Thyroid gland (tissue), 4 donors: ENCODE results near the gene CCT2. TPM values are rescaled to one million over a fixed set of nuclear protein-coding genes. Genes with fewer than 3 reads are reported as not detected.

Experiments used
- DNase-seq, 2 donors: peaks; one replicate each; pipeline ENCODE4 v3.0.0-alpha.2; 2019
- H3K27ac ChIP-seq, 3 donors: fragments of 200-600 bp; sonication (generic); 1 replicate in 2 of 3; 2 replicates in 1 of 3; pipeline ENCODE4 v1.5.1; 2016 to 2019; ENCODE audit warnings: mild to moderate bottlenecking in 1 of 3, moderate library complexity in 1 of 3
- H3K27me3 ChIP-seq: fragments of 200-600 bp; sonication (generic); one replicate; pipeline ENCODE4 v1.5.1; 2019
- H3K36me3 ChIP-seq, 2 donors: fragments of 200-600 bp; sonication (generic); one replicate each; pipeline ENCODE4 v1.5.1; 2016 to 2019
- H3K4me1 ChIP-seq, 2 donors: fragments of 200-600 bp; sonication (generic); one replicate each; pipeline ENCODE4 v1.5.1; 2017 to 2019
- H3K4me3 ChIP-seq, 3 donors: fragments of 200-600 bp; sonication (generic); replicated peaks in 1 of 3; 1 replicate in 2 of 3; 2 replicates in 1 of 3; pipeline ENCODE4 v1.5.1; 2016; ENCODE audit warnings: mild to moderate bottlenecking in 1 of 3
- H3K9me3 ChIP-seq: fragments of 200-600 bp; sonication (generic); one replicate; pipeline ENCODE4 v1.5.1; 2017
- POLR2A ChIP-seq, 2 donors: fragments of 450-650 bp; IDR thresholded peaks; one replicate each; pipeline ENCODE4 v1.6.1; 2017; ENCODE audit warnings: antibody characterized with exemption in 2 of 2, mild to moderate bottlenecking in 2 of 2, moderate library complexity in 1 of 2
- WGBS, 2 donors: methylation state at CpG; one replicate each; pipeline ENCODE4 v1.1.5; 2017; 5-methylcytosine and 5-hydroxymethylcytosine counted together
- intact Hi-C: fragments of 100-400 bp; cut with DNase I; formaldehyde crosslinking; loops from one replicate; pipeline ENCODE4 v1.15.1; 2023
- total RNA-seq, 4 donors: library from RNA; depleted of rRNA; stranded (reverse); fragments of >200 nt; gene quantifications; one replicate each; pipeline ENCODE4 v1.2.3, GENCODE V29; 2016
- TF ChIP-seq, protein P1 (sequence below), 6 experiments: fragments of 200-600 bp in 3 of 6; fragments of 450-650 bp in 3 of 6; sonication (generic) in 3 of 6; IDR thresholded peaks; one replicate each; pipeline ENCODE4 v1.5.1; 2016 to 2019; ENCODE audit warnings: antibody characterized with exemption in 6 of 6, mild to moderate bottlenecking in 2 of 6, inconsistent platforms in 1 of 6, moderate library complexity in 1 of 6

The CCT2 gene
- total RNA-seq, 4 donors from 2014 or later = 90.9 to 174 (median 117) TPM

DNA sequence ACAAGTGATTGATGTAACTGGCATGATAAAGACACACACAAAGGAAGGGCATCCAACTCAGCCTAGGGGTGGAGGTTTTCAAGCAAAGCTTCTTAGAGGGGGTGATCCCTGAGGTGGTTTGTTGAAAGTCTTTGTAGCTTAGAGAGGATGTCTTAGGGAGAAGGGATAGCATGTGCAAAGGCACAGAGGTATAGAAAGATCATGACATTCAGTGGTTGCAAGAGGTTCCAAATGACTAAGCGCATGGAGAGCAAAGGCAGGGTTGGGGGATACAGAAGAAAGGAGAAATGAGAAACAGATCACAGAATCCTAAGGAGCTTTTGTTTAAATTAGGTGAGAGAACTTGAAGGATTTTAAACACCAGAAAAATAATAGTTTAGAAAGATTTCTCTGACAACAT, 5.2 kb upstream of the CCT2 start:
- H3K27me3 ChIP-seq = no peaks in the 10 kb centered on the region
- no peak overlapping the region for H3K27ac ChIP-seq
- H3K36me3 ChIP-seq = no peaks in the 10 kb centered on the region
- intact Hi-C loops = loop anchor here (10.0 kb wide), 2 partner anchors 155 to 225 kb away; partner anchors contain the start of genes RAB3IP and YEATS4
- H3K4me3 ChIP-seq = no peak overlapping the region
- no peaks in the 10 kb centered on the region for H3K4me1 ChIP-seq
- 95 to 100% methylated on average over 1 of the region's 1 CpG for WGBS, 2 donors
- H3K9me3 ChIP-seq = no peaks in the 10 kb centered on the region
- TF ChIP-seq, protein P1, sequence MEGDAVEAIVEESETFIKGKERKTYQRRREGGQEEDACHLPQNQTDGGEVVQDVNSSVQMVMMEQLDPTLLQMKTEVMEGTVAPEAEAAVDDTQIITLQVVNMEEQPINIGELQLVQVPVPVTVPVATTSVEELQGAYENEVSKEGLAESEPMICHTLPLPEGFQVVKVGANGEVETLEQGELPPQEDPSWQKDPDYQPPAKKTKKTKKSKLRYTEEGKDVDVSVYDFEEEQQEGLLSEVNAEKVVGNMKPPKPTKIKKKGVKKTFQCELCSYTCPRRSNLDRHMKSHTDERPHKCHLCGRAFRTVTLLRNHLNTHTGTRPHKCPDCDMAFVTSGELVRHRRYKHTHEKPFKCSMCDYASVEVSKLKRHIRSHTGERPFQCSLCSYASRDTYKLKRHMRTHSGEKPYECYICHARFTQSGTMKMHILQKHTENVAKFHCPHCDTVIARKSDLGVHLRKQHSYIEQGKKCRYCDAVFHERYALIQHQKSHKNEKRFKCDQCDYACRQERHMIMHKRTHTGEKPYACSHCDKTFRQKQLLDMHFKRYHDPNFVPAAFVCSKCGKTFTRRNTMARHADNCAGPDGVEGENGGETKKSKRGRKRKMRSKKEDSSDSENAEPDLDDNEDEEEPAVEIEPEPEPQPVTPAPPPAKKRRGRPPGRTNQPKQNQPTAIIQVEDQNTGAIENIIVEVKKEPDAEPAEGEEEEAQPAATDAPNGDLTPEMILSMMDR (IDR thresholded peaks at IDR 0.05) = no peak
- no peak for TF ChIP-seq POLR2A (IDR thresholded peaks at IDR 0.05)
- DNase-seq = no peak

DNA sequence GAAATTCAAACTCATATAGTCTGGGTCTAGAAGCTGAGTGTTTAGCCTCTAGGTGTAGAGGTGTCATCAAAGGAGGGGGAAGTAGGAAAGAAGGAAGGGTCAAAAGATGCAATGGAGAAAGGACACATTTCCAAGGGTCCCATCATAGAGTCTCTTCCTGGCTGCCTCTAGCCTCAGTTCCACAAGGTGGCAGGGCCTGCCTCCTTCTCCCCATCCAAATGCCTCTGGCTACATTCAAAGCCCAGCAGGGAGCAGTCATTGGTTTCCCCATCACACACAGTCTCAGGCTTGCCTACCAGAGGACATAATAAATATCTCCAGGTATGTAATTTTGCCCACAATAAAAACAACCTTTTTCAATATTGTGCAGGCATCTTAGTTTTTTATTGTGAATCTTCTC, 2.1 kb upstream of the CCT2 start:
- no peak for DNase-seq
- Histone ChIP-seq H3K4me3 (no peak overlapping the region), H3K4me1 (peaks cover 6 to 7% of the 10 kb centered on the region in 2 donors), H3K27me3 (no peaks in the 10 kb centered on the region), H3K9me3 (no peaks in the 10 kb centered on the region), H3K27ac (no peak overlapping the region), H3K36me3 (peaks cover 12 to 15% of the 10 kb centered on the region in 2 donors)
- no peak for TF ChIP-seq POLR2A (IDR thresholded peaks at IDR 0.05)
- TF ChIP-seq, protein P1 (IDR thresholded peaks at IDR 0.05) = no peak
- intact Hi-C loops = loop anchor here (10.0 kb wide), 2 partner anchors 152 to 228 kb away; partner anchors contain the start of genes RAB3IP and YEATS4

DNA sequence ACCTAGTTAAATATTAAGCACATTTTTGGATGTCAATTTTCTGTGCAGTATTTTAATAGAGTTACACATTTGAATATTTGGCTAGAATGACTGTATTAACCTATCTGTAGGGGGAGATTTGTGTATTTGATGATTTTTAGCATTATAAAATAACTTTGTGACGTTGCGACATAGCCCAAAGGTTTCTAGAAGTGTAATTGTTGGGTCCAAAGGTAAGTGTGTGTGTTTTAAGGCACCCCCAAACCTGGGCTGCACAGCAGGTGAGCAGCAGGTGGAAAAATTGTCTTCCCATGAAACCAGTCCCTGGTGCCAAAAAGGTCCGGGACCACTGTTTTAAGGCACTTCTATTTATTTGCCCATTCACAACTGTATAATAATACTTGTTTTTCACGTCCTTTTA, 3.3 kb downstream of the CCT2 start:
- H3K36me3 ChIP-seq = peaks cover 60 to 64% of the 10 kb centered on the region in 2 donors
- no peak for TF ChIP-seq POLR2A (IDR thresholded peaks at IDR 0.05)
- TF ChIP-seq, protein P1 (IDR thresholded peaks at IDR 0.05) = no peak
- no peaks in the 10 kb centered on the region for H3K9me3 ChIP-seq
- H3K4me3 ChIP-seq = no peak overlapping the region
- peaks cover 6 to 7% of the 10 kb centered on the region in 2 donors for H3K4me1 ChIP-seq
- no peaks in the 10 kb centered on the region for H3K27me3 ChIP-seq
- no peak overlapping the region for H3K27ac ChIP-seq
- DNase-seq = no peak
- intact Hi-C loops = loop anchor here (10.0 kb wide), 2 partner anchors 146 to 234 kb away; partner anchors contain the start of genes RAB3IP and YEATS4
- WGBS, 2 donors = 94 to 97% methylated on average over 4 of the region's 4 CpGs

DNA sequence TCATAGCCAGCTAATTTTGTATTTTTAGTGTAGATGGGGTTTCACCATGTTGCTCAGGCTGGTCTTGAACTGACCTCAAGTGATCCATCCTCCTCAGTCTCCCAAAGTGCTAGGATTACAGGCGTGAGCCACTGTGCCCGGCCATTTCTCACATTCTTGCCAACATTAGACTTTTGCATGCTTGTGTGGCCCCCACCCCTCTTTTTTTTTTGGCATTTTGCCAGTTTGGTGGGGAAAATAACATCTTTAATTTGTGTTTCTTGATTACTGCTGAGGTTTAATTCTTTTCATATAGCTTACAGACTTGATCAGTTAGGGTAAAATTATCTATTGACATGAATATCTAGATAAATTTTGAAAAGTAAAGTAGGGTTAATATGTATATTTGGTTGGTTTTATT, 3.8 kb downstream of the CCT2 start:
- WGBS, 2 donors = 92 to 97% methylated on average over 2 of the region's 2 CpGs
- Histone ChIP-seq H3K4me3 (no peak overlapping the region), H3K27me3 (no peaks in the 10 kb centered on the region), H3K27ac (no peak overlapping the region), H3K9me3 (no peaks in the 10 kb centered on the region), H3K4me1 (peaks cover 6 to 7% of the 10 kb centered on the region in 2 donors), H3K36me3 (peaks cover 65 to 69% of the 10 kb centered on the region in 2 donors)
- no peak for DNase-seq
- no peak for TF ChIP-seq POLR2A (IDR thresholded peaks at IDR 0.05)
- TF ChIP-seq, protein P1 (IDR thresholded peaks at IDR 0.05) = no peak
- intact Hi-C loops = loop anchor here (10.0 kb wide), 2 partner anchors 146 to 234 kb away; partner anchors contain the start of genes RAB3IP and YEATS4

DNA sequence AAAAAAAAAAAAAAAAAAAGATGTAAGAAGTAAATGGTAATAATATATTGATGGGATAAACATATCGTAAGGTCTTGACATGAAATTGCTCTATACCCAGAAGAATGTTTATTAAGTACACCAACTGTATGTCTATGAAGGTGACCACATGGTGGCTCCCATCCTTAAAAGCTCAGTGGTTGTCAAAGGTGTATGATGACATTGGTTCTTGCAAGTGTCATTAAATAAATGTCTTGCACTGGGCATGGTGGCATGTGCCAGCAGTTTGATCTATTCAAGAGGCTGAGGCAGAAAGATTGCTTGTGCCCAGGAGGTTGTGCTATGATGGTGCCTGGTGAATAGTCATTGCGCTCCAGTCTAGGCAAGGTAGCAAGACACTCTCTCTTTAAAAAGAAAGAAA, 10.4 kb downstream of the CCT2 start:
- 96 to 98% methylated on average over 2 of the region's 2 CpGs for WGBS, 2 donors
- Histone ChIP-seq H3K36me3 (peaks cover 75 to 82% of the 10 kb centered on the region in 2 donors), H3K4me1 (no peaks in the 10 kb centered on the region), H3K9me3 (no peaks in the 10 kb centered on the region), H3K4me3 (no peak overlapping the region), H3K27ac (no peak overlapping the region), H3K27me3 (no peaks in the 10 kb centered on the region)
- no peak for DNase-seq
- TF ChIP-seq, protein P1 (IDR thresholded peaks at IDR 0.05) = no peak
- TF ChIP-seq POLR2A (IDR thresholded peaks at IDR 0.05) = no peak
- intact Hi-C loops = no loop called here
